NOMO-1 treated with dmso at 0.1 percent for 144 hours (cell line): ENCODE data around the gene CEP57L1.
"Not testable (repeated sequence)": the region's sequence is repeated elsewhere in the genome, so short reads cannot be mapped to it uniquely, and the experiment has no call there.

ENCODE experiments used
- DNase-seq: peaks from one replicate; lab custom pipeline; 2025; ENCODE audit not compliant: unreplicated experiment; lab: John Stamatoyannopoulos, UW

Gene CEP57L1

DNA sequence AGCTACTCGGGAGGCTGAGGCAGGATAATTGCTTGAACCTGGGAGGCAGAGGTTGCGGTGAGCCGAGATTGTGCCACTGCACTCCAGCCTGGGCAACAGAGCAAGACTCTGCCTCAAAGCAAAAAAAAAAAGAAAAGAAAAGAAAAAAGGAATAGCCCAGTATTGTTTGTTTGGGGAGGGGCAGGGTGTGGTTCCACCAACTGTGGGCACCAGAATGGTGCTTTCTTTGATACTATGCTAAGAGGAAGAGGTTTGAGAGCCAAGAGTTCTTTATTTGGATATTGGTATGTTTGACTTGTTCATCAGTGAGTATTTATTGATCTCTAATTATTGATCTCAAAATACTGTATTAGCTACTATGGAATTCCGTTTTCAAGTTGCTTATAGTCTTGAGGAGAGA lies 72.3 kb downstream of the CEP57L1 start:
- DNase-seq, result no peak

DNA sequence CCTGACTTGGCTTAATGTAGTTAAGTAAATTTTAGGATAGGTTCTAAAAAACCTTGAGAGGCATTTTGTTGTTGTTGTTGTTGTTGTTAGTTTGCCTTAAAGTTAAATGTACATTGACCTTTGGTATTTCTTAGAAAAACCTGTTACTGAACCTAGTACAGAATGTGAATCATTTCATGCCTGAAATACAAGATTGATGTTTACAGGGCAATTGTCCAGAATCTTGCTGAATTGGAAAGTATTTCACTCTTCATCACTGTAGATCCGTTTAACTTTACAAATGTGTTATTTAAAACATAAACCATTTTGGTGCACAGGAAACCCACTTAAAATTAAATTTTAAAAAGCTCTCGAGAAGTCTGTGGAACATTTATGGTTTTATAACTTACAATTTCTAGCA lies 75.0 kb downstream of the CEP57L1 start:
- DNase-seq, result no peak

DNA sequence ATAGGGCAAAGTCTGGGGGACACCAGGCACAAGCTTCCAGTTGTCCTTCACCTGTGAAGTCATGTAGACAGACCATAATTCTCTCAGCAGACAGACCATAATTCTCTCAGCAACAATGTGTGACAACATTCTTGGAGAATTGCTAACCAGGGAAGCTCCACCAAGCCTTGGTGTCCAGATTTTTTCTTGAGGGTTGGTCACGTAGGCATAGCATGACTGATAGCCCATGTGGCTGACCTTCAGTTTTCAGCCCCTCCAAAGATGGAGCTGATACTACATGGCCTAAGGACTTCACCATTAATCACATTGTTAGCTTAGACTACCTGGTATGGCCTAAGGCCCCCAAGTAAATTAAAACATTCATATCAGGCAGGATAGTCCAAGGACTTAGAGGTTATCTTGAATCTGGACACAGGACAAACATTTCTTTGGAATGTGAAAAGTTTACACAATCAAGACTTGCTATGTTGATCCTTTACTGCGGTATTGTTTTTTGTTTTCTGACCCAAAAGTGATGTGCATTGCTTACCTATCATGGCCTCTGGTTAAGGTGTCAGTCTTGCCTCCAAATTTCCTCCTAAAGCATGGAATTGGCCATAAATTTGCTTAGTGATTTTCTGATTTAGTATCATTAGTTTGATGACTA lies 76.9 kb downstream of the CEP57L1 start:
- DNase-seq, result no peak

DNA sequence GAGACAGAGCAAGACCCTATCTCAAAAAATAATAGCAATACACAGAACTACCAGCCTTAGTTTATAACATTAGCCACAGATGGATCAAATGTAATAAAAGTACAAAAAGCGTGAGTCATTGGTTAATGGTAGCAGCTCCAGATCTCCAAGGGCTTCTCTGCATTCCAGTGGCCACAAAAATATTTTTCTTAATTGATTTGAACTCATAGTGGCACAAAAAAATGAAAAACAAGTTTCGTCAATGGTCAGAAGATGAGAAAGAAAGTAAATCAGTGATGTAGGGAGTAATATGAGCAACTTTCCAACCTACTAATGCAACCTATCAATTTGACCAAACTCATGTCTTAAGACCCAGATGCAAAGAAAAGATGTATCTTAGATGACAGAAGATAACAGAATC lies 79.6 kb downstream of the CEP57L1 start:
- no peak for DNase-seq

DNA sequence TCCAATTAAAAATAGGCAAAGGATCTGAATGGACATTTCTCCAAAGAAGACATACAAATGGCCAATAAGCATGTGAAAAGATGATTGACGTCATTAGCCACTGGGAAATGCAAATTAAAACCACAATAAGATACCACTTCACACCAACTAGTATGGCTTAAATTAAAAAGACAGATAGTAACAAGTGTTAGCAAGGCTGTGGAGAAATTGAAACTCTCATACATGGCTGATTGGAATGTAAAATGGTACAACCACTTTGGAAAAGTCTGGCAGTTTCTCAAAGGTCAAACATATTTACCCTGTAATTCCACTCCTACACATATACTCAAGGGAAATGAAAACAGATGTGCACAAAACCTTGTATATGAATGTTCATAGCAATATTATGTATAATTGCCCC lies 83.6 kb downstream of the CEP57L1 start:
- DNase-seq, result no peak

DNA sequence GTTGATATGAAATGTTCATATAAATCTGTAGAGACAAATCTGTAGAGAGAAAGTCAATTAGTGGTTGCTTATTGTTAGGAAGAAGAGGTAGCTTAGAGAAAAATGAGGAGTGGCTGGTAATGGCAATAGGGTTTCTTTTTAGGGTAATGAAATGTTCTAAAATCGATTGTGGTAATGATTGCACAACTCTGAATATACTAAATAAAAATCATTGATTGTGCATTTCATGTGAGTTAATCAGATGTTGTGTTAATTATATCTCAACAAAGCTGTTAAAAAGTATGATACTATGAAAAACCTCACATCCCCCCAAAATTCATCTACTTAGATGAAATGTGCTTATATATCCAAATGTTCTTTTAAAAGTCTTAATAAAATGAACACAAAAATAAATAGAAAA lies 84.2 kb downstream of the CEP57L1 start:
- DNase-seq, result no peak

DNA sequence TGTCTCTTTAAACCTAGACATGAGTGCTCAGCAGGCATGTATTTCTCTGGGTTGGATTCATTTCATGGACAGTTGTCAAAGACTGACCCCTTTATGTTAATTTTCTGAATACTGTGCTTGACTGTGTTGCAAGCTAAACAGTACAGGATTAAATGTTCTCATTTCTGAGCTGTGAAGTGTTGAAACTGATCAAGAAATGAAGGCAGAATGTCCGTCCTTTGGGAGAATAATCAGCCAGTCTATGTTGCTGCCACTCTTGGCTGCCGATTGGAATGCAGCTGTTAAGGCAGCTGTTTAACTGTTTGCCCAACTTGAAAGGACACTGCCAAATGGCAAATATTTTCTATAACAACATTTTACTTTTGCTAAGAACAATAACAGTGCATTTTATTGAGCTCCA lies 87.3 kb downstream of the CEP57L1 start:
- no peak for DNase-seq

DNA sequence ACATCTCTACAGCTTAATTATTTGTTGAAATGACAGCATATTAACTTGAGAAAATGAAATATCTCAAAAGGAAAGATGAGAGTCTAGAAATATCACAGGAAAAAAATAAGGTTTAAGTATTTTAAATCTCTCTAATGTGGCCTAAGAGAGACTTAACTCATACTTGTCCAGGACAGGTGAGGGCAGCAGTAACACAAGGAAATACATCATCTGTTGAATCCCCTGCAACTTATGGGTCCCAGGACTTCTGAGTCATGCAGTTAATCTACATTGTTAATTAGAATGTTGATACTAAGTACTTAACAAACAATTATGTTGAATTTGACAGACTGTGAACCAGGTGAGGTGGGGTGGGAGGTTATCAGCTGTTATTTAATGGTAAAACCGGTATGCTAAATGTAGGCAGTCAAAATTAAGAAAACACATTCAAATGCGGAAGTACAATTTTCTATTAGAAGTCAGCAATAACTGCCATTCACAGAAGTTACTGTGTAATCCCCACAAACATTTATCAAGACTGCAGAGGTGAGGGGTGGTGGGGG lies 87.9 kb downstream of the CEP57L1 start:
- no peak for DNase-seq

DNA sequence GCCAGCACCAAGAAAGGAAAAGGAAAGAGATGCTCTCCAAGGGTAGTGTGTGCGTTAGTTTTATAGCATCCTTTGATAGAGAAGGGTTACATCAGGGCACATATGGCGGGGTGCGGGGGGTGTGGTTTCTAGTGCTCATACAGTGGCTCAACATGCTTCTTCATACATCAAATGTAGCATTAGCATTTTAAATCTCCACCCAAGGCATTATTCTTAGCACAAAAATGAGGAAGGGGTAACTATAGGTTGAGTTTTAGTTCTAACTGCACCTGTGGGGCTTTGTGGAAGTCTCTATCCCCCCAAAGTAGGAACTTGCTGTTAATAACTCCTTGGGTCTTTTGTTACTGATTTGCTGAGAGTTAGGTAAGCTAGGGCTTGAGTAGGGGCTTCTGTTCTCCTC lies 89.3 kb downstream of the CEP57L1 start:
- no peak for DNase-seq

DNA sequence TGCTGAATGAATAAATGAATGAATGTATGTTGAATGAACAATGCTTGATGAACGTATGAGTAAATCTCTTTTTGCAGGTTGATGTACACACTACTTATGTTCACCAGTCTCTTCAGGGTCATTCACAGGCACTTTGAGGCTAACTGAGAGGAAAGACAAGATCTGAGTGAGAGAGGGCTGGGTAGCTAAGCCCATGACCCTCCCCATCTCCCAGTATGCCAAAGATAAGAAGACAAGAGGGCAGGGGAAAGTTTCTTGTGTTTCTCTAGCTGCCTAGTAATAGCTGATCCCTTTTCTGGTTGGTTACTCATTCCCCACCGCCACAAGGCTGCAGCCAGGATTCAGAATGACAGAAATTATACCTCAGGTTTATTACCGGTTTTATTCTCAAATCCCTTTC lies 90.7 kb downstream of the CEP57L1 start:
- DNase-seq, result no peak

DNA sequence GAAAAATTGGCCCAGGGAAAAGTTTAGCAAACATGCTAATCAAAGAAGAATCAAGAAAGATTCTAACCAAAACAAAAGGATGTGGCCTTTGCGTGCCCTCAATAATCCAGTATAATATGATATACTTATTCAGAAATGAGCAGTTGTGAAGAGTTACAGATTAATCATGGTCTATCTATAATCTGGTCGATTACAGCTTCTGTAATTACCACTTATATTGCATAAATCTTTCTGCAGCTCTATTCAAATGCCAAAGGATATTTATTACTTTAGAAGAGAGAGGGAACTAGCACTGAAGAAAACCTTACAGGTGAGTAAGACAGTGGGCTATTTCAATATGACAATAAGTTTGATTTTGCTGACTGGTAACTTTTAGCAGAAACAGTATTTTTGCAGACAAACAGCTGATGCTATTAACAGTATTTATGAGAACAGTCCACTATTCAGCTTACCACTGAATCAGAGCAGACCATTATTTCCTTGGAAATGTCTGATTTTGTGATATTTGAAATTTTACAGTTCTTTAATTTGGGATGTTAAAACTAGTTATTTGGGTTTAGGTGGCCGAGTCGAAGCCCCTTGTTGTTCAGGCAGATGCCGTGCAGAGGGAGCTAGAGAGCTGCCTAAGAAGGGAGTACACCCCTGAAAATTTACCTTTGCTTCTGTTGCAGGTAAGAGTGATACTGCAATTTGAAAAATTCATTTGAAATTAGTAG lies 92.2 kb downstream of the CEP57L1 start:
- DNase-seq, result no peak

DNA sequence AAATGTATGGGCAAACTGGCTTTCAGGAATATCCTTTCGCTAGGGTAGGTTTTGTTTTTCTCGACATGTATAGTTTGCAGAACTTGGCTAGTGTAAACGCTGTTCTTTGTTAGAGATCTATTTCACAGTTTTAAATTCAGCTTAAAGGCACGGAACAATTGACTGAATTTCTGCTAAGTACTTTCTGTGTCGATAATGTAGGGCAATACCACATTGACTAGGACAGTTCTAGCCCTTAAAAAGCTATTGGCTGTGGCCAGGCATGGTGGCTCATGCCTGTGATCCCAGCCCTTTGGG lies 92.8 kb downstream of the CEP57L1 start:
- no peak for DNase-seq

DNA sequence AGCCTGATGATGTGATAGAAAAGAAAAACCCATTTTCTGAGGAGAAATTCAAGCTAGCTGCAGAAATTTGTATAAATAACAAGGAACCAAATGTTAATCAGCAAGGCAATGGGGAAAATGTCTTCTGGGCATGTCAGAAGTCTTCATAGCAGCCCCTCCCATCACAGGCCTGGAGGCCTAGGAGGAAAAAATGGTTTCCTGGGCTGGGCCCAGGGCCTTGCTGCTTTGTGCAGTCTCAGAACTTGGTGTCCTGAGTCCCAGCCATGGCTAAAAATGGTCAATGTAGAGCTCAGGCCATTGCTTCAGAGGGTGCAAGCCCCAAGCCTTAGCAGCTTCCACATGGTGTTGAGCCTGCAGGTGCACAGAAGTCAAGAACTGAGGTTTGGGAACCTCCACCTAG lies 96.1 kb downstream of the CEP57L1 start:
- not testable (repeated sequence) for DNase-seq

DNA sequence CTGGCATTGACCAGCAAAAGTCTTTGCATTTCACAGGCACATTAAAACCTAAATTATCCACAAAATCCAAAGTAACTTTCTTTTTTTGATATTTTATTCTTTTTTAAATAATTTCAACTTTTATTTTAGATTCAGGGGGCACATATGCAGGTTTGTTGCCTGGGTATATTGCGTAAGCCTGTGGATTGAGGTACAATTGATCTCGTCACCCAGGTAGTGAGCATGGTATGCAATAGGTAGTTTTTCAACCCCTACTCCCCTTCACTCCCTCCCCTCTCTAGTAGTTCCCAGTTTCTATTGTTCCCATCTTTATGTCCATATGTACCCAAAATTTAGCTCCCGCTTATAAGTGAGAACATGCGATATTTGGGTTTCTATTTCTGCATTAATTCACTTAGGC lies 97.6 kb downstream of the CEP57L1 start:
- DNase-seq, result no peak

DNA sequence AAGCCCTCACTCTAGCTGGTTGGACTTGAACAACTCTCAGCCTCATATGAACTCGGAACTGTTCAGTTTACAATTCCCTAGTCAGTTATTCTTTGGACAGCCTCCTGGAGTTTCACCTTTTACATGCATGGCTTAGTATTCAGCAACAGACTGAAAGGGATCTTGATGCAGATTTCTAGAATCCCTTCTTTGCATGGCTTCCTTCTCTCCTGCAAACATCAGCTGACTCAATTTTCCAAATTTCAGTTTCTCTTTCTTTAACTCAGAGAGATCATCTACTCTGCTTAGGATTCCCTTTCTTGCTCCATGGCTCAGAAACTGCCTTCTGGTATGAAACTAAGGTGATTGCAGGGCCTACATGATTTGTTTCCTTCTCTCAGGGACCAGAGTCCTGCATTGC lies 99.6 kb downstream of the CEP57L1 start:
- DNase-seq, result no peak

DNA sequence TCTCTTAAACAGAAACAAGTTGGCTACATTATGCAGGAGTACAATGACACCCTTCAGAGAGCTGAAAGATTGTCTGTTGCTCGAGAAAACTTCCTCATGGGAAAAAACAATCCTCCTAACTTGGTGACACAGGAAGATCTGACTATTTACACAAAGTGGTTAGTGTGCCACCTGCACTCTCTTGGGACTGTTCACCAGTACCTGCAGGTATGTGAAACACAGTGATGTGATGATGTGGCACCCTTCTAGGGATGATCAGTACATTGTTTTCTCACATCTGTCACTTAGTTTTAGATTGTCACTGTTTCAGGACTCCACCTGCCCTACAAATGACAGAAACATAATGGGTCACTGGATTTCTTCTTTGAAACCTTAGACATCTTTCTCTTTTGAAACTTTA lies 101.8 kb downstream of the CEP57L1 start:
- no peak for DNase-seq

DNA sequence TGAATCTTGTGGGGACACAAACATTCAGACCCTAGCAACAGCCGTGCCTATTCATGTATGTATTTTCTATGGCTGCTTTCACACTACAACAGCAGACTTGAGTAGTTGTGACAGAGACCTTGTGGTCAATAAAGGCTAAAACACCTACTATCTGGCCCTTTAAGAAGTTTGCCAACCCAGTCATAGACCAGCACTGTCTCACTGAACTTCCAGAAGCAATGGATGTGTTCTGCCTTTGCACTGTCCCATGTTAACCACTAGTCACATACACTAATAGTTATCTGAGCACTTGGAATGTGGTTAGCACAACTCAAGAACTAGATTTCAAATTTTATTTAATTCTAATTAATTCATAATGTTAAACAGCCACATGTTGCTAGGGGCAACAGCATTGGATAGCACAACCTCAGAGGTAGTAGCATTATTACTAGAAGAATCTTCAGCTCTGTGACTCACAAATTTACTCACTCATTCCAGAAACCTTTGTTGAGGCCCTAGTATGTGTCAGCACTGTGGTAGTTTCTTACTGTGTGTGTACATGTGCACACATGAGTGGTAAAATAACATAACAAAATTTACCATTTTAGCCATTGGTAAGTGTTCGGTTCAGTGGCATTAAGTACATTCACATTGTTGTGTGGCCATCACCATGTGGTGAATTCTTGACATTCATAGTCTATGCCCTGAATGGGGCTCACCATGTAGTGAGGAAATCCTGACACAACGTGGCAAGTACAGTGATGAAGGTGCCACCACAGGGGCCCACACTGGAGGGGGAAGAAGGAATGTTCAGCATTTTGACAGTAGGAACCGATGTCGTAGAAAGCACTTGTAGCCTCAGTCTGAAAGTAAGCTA lies 107.3 kb downstream of the CEP57L1 start:
- no peak for DNase-seq

DNA sequence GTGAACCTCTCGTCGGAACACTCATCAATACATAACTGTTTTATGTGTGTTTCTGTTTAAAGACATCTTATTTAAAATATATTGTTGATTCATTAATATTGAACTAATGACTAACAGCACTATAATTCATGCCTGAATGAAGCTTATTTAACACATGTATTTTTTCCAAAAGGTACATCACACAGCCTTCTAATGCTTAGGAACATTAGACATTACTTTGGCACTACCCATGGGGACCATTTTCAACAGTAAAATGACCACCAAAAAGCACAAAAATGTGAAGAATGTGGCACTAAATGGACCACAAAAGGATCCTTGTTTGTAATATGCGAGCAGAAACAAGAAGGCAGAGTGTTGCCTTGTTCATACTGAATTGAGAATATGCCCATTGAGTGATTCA lies 109.2 kb downstream of the CEP57L1 start:
- DNase-seq, result no peak

DNA sequence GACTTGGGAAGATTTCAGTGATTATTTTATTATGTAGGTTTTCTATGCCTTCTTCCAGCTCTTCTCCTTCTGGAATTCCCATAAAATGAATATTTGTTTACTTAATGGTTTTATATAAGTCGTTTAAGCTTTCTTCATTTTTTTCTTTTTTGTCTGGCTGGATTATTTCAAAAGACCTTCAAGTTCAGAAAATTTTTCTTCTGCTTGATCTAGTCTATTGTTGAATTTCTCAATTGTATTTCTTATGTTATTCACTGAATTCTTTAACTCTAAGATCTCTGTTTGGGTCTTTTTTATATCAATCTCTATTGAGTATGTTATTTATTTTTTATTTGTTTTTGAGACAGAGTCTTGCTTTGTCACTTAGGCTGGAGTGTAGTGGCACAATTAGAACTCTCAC lies 117.4 kb downstream of the CEP57L1 start:
- no peak for DNase-seq
